HG02759 (cell line): ENCODE results near the gene GRB14.

Experiments
- ATAC-seq: cut with Tn5 transposase; IDR thresholded peaks from one replicate; pipeline ENCODE4 v1.9.1; 2021; ENCODE audit warnings: mild to moderate bottlenecking, moderate library complexity; ENCODE audit not compliant: unreplicated experiment

GRB14 gene

DNA sequence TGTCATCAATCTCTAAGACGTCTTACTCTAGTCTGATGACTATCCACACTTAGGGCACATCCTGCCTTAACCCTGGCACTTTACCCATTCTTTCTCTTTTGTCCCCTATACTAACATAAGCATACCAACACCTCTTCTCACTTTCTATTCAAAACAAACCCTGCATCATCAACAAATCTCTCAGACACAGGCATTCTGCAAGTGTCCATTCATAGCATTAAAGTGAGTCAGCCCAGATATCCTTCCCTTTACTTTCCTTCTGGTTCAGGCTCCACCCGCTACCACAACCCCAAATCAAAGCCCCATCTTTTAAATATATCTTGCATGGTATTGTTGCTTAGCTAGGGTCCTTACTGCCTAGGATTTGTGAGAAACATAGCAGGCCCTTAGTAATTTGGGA, 3.8 kb downstream of the GRB14 start:
- ATAC-seq, result no peak

DNA sequence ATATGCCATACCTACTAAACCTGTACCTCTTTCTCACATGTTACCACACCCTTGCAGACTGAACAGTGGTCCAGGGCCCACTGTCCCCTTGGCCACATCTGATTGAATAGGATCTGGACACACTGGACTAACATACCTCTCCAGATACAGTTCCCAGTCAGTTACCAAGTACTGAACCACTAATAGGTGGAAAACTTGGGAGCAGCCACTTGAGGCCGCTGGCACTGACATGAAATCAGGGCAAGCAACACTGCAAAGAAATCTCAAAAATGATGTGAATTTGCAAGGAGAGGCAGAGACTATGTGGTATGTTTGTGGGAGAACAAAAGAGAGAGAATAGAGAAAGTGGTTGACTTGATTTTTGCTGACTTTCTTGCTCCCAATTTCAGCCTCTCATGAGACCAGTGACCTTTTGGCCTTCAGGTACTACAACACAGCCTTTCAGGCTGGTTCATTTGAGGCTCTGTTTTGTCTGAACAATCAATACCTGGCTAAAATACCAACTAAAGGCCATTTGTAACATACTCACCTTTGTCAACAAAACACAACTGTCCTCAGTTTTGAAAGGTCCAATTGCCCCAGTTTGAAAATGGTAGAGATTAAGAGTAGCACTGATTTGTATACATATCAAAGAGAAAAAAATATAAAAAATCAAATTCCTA, 7.8 kb downstream of the GRB14 start:
- ATAC-seq, result no peak

DNA sequence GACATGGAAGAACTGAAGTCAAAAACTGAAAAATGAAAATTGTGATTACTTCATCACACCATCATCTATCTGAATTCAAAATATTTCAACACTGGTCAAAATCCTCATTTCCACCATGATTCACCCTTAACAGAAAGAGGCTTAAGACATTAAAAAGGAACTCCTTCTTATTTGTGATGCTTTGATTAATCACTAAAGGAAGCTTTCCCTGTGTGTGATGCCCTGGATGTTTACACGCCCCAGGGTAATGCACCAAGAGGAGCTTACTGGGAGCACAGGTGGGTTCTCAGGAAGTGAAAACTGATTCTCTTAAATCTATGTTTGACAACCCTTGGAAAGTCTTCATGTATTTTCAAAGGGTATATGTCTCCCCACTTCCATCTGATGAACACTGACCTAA, 11.5 kb downstream of the GRB14 start:
- no peak for ATAC-seq

DNA sequence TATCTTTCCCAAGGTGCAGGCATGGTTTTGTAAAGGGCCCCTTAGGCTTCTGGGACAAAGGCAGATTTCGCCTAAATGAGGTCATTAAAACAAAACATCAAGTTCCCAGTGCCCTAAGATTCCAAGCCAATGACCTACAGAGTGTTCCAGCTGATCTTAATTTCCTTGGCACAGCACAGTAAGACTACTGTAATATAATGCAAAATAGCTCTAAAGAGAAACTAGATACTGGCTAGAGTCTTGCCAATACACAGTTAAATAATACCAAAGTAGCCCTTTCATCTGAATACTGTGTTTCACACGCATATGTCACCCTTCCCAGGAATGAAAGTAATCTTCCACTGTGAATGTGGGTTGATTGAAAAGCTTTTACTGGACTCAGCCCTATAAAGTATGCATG, 14.7 kb downstream of the GRB14 start:
- ATAC-seq, result no peak

DNA sequence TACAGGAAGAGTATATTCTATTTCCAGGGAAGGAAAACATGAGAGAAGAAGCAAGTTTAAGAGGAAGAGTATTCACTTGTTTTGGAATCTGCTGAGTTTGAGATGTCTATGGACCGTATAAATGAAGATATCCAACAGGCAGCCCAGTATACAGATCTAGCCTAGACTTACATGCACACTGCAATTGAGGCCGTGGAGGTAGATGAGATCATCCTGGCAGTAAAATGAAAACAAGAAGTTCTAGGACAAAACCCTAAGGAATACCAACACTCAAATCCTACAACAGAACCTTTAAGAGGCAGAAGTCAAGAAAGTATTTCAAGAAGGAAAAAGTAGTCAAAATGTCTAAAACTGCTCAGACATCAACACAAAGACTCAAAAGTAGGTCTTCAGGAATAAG, 16.0 kb downstream of the GRB14 start:
- ATAC-seq, result no peak

DNA sequence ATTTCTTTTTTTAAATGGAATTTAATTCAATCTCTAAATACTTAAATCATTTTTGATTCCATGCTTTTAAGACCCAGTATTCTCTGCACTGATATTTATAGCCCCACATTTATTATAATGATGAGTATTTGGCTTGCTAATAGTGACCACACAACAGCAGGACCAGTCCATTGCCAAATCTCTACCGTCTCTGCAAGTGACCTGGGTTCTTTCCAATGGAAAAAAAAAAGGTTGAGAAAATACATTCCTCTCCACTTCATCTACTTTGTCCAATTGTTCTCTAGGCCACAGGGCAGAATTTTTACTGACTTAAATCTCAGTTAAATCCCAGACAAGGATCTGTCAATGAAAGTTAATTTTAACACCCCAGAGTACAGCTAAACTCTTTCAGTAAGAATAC, 20.5 kb downstream of the GRB14 start:
- no peak for ATAC-seq

DNA sequence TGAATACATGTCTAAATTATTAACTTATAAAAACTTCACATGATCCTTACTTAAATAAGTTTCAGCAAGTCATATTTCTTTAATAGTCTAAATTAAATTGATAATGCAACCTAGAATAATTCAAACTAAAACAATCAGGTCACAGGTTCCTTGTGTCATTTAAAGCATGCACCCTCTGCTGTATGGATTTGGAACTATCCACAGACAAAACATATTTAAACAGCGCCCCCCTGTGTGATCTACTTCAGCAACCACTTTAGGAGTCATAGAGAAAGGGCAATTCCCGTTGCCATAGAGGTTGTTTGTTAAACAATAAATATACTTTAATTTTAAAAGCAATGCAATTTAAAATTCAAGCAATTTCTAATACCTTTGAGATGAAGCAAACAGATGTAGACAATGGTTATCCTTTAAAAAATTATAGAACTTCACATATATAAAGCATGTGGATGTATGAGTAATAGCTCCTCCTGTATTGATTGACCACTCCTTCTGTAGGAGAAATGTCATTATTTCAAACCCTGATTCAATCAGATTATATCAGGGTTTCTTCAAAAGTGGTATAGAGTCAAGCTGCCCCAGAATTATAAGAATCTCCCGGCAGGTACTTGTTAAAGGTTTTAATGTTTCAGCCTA, 21.2 kb downstream of the GRB14 start:
- ATAC-seq, result peak; percentile 99

DNA sequence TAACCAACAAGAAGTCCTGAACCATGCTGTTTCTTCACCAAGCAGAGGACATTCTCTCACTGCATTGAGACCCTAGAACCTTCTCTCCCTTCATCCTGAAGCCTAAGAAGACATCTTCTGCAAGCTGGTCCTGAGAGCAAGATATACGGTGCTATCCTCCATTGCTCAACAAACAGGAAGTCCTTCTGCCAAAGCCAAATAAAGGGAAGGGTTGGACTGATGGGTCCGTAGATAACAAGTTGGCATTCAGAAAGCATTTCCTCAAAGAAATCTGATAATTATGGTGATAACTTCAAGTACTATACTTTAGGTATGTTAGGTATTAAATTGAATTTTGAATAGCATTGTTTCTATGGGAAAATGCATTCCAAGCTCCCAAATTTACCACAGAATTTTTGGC, 23.3 kb downstream of the GRB14 start:
- no peak for ATAC-seq

DNA sequence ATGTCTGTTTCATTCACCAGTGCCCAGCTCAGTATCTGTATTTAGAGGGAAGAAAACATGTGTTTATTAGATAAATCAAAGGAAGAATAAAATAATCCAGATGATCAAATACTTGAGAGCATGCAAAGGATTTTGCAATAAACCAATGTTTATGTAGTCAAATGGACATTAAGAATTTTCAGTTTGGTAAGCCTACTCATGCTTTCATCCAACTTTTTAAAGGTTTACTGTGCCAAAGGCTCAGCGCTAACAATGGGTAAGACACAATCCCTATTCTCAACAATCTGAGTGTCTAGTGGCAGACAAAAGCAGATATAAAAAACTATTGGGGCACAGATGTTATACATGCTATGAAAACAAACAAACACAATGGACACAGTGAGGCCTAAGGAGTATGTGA, 26.3 kb downstream of the GRB14 start:
- ATAC-seq, result no peak

DNA sequence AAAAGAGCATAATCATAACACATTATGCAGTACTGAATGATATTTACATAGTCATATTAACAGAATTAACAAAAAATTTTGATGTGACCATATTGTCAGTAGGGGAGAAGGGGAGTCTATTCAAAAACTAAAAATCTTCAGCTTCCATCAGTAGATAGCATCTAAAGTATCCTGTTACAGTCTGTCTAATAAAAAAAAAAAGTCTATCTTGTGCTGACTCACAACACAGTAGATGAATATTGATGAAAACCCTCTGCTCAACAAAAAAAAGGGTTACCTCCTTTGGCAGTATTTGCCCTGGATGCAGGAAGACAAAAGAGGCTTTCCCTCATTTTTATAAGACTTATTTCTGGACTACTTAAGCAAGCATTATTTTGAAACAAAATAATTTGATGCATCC, 27.3 kb downstream of the GRB14 start:
- ATAC-seq, result no peak

DNA sequence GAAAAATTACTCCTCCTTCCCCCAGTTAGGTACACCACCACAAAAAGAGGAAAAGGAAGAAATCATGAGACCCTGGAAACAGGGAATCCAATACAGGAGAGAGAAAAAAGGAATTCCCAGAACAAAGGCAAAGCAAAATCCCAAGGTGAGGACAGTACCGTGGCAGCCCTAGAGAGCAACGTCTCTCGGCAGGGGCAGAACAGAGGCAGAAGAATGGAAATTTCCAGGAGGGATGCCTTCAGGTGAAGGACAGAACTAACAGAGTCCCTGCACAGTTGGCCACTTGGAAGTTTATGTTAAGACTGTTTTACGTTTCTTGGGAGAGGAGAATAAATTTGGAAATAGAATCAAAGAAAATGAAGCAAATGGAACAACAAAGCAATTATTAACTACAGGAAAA, 27.7 kb downstream of the GRB14 start:
- ATAC-seq, result no peak

DNA sequence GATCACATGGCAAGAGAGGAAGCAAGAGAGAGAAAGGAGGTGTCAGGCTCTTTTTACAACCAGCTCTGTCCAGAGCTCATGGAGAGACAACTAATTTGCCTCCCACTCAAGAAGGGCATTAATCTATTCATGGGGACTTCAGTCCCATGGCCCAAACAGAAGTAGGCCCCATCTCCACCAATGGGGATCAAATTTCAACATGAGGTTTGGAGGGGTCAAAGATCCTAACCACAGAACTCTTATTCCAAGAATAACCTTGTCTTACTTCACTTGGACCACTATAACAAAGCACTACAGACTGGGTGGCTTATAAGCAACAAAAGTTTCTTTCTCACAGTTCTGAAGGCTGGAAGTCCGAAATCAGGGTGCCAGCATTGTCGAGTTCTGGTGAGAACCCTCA, 31.8 kb downstream of the GRB14 start:
- ATAC-seq, result no peak

DNA sequence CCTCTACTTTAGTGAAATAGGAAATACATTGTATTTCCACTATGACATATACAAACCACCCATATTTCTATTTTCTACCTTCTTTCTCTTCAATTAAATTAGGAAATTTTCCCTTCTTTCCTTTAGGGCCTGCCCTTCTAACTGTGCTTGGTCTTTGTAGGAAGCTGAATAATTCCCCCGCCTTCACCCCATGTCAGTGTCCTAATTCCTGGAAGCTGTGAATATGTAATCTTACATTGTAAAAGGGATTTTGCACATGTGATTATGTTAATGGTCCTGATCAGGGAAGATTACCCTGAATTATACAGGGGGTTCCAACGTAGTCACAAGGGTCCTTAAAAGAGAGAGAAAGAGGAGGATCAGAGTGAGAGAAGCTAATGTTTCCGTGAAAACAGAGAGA, 40.2 kb downstream of the GRB14 start:
- ATAC-seq, result no peak

DNA sequence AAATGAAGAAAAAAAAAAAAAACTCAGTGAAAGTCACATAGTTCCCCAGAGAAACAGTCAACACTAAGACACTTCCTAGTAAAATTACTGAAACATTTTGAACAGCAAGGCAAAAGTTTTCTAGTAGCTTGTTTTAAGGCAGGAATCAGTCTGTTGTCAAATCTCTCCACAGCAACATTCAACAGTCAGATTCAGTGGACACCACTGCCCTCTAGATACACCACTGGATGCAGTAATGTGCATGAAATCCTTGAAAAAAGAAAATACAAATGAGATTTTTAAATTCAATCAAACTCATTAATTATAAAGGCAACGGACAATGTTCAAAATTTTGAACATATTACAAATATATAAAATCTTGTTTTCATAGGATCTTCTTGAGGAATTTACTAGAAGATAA, 46.4 kb downstream of the GRB14 start:
- no peak for ATAC-seq

DNA sequence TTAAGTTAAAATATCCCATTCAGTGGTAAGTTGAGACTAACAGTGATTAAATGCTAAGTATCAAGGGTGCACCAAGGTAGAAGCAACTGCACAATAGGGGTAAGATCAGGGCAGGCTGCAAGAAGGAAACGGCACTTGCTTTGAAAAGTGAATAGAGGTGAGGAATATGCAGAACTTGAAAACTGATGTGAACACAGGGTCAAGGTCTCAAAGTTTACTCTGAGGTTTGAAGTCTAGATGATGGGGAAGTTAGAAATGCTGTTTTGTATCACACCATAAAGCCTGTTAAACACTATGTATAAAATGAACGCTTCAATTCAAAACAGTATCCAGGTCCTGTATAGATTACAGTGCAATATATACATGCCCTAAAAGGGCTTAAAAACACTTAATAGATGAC, 50.8 kb downstream of the GRB14 start:
- ATAC-seq, result no peak

DNA sequence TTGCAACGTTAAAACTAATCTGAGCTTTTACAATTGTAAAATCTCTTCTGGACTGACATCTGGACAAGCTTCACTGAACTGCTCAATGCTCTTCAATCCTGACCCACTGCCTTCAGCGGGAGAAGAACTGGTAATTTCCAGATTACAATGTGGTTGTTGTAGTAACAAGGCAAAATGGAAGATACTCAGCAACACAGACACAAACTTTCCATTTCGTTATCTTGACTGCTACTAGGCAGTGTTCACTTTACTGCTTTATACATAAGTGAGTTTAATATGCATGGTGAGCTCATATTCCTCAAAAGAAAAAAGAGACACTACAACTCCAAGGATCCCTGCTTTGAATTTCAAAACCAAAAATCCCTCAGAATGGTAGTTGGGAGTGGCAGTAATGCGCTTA, 51.9 kb downstream of the GRB14 start:
- ATAC-seq, result no peak

DNA sequence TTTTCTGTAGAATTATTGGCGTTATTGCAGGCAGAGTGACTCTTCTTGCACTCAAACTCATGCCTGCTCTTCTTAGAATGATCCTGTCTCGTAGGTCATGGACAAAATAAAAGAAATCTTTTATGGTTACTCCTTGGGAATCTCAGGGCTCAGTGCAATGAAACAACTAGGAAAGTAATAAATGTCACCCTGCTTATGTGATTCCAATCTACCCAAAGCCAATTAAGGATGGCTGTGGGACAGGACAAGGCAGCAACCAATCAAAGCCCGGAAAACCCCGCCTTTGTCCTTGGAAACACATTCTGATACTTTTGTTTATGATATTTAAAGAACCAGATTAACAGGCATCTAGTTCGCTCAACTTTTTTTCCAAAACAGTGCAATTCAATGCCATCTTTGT, 53.0 kb downstream of the GRB14 start:
- ATAC-seq, result no peak

DNA sequence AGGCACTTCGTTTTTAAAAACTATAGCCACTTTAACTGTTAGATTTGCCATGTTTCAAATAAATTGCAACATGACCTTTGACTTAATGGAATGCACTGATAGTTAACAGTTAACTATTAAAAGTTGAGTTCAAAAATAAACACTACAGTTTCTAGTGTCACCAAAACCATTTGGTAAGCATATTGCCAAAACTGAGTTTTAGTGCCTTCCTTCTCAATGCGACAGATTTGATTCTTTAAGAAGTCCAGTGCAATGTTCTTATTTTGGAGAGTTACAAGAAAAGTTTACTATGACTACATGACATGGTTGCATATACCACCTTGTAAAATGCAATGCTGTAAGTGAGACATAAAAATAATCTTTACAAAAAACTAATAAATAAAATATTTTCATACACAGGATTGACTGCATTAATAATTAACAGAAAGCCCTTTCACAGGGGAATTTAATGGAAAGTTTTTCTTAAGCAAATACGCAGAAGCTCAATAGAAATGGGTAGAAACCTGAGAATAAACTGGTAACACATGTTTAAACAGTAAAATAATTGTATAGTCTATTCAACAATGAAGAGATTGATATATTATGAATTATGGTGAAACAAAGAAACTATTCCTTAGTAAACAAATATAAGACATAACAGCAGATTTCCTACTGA, 53.8 kb downstream of the GRB14 start:
- ATAC-seq, result no peak

DNA sequence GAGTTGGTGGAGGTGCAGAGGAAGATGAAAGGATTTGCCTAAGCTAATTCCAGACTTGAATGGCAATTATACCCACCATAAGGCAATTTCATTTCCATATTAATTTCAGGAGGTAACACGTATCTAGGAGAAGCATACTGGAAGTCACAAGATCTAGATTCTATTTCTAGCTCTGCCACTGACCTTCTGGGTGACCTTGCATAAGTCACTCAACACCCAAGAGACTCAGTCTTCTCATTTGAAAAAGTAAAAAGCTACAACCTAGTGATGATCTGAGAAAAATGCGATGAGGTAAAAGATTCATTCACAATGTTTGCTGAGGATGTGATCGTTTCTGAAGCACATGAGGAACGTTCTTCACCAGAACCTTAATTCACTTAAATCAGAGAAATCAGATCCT, 55.9 kb downstream of the GRB14 start:
- ATAC-seq, result no peak

DNA sequence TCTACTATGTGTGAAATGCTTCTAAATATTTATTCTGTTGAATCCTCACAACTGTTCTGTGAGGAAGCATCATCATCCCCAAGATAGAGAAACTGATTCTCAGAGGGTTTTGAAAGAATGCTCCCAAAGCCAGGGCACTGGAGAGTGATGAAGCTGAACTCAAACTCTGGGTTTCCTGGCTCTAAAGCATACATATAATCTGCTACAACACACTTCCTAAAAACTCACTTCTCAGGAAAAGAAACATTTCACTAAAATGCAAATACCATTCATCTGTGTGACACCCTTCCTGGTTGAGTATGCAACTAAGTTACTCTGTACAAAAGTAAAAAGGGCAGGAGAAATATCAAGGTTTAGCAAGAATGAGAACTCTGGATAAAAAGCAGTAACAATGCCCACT, 58.6 kb downstream of the GRB14 start:
- ATAC-seq, result no peak

DNA sequence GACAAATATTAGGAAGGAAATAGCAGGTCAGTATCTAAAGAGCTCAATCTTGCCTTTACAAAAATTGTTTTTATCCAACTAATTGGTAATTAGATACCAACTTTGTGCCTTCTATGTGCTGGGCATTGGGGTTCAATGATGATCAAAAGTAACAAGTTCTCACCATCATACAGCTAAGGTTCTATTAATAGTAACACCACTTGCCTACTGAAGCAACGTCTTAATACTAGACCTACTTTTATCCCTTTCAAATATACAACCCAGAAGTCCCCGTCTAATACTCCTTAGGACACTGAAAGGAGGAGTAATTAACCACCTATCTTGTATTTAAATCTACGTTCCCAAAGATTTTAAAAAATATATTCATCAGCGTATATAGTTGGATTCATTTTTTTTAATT, 59.3 kb downstream of the GRB14 start:
- no peak for ATAC-seq

DNA sequence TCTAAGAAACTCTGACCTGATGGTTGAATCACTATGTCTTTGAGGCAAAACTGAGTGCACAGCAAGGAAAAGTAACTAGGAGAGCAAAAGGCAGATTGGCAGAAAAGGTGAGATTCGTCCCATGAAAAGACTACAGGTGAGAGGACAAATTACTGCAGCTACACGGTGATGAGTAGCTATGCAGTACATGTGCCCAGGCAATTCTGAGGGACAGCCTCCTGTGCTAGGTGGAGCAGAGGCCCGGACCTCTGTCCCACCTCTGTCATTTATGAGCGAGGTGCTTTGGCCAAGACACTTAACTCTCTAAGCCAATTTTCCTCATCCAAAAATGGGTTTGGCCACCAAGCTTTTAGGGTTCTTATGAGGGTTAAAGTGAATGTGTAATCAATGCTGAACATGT, 59.9 kb downstream of the GRB14 start:
- ATAC-seq, result no peak

DNA sequence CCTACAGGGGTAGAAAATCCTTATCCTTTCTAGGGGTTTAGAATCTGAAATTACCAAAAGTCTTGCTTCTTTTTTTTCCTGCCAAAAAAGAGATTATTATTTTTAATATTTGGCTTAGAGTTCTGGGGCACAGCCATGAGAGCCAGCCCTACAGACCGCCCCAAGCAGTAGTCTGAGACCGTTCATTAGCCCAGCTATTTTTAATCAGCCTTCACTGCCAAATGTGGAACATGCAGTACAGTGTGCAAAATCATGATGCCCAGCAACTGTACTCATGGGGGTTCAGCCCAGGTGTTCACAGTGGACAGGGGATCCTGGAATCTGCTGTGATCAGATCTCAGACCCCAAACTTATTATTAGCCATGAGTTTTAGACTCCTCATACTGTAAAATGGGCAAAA, 60.4 kb downstream of the GRB14 start:
- ATAC-seq, result no peak
